ENCODE data around the gene KCNJ5.

DNA sequence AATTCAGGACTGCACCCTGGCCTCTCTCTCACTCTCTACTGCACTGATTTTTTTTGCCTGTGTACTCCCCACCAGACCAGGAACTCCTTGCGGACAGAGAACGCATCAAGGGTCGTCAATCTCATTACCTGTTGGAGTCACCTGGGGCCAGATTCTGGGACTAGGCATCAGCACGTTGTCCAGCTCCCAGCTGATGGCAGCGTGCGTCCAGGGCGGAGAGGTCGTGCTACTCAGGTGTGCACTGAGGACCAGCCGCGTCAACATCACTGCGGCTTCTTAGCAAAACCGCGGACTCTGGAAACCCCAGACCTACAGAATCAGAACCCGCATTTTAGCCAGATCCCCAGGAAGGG, 13.1 kb downstream of the KCNJ5 start:
- no peak for TF ChIP-seq POLR2A (IDR thresholded peaks at IDR 0.05)
- TF ChIP-seq, protein P1, sequence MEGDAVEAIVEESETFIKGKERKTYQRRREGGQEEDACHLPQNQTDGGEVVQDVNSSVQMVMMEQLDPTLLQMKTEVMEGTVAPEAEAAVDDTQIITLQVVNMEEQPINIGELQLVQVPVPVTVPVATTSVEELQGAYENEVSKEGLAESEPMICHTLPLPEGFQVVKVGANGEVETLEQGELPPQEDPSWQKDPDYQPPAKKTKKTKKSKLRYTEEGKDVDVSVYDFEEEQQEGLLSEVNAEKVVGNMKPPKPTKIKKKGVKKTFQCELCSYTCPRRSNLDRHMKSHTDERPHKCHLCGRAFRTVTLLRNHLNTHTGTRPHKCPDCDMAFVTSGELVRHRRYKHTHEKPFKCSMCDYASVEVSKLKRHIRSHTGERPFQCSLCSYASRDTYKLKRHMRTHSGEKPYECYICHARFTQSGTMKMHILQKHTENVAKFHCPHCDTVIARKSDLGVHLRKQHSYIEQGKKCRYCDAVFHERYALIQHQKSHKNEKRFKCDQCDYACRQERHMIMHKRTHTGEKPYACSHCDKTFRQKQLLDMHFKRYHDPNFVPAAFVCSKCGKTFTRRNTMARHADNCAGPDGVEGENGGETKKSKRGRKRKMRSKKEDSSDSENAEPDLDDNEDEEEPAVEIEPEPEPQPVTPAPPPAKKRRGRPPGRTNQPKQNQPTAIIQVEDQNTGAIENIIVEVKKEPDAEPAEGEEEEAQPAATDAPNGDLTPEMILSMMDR (IDR thresholded peaks at IDR 0.05), result no peak
- TF ChIP-seq POLR2AphosphoS5 (IDR thresholded peaks at IDR 0.05), result no peak
